Ascending aorta (tissue), 2 donors: ENCODE measurements around the gene MFSD8. TPM values are rescaled to one million over a fixed set of nuclear protein-coding genes. Genes with fewer than 3 reads are reported as not detected.
A peak's percentile ranks its signal among the peaks of the same experiment; 100 is the strongest.
"Not testable (repeated sequence)": the region's sequence is repeated elsewhere in the genome, so short reads cannot be mapped to it uniquely, and the experiment has no call there.

Source experiments
- DNase-seq, 2 donors: peaks; one replicate each; pipeline ENCODE4 v3.0.0-alpha.2; 2019; ENCODE audit warnings: low spot score in 2 of 2
- H3K27ac ChIP-seq, 2 donors: fragments of 200-600 bp; sonication (generic); one replicate each; pipeline ENCODE4 v1.5.1; 2016 to 2017; ENCODE audit warnings: mild to moderate bottlenecking in 1 of 2
- H3K27me3 ChIP-seq: fragments of 200-600 bp; sonication (generic); one replicate; pipeline ENCODE4 v1.5.1; 2017
- H3K36me3 ChIP-seq, 2 donors: fragments of 200-600 bp; sonication (generic); one replicate each; pipeline ENCODE4 v1.5.1; 2016
- H3K4me1 ChIP-seq, 2 donors: fragments of 200-600 bp; sonication (generic); one replicate each; pipeline ENCODE4 v1.5.1; 2016 to 2017; ENCODE audit warnings: mild to moderate bottlenecking in 1 of 2
- H3K4me3 ChIP-seq, 2 donors: fragments of 200-600 bp; sonication (generic); one replicate each; pipeline ENCODE4 v1.5.1; 2016 to 2017; ENCODE audit warnings: mild to moderate bottlenecking in 1 of 2
- H3K9me3 ChIP-seq, 2 donors: fragments of 200-600 bp; sonication (generic); one replicate each; pipeline ENCODE4 v1.5.1; 2016
- CTCF ChIP-seq, 3 experiments: fragments of 200-600 bp in 2 of 3; fragments of 450-650 bp in 1 of 3; sonication (generic) in 2 of 3; IDR thresholded peaks; one replicate each; pipeline ENCODE4 v1.5.1; 2016 to 2019; ENCODE audit warnings: antibody characterized with exemption in 3 of 3, mild to moderate bottlenecking in 1 of 3, moderate library complexity in 1 of 3
- intact Hi-C: fragments of 100-400 bp; cut with DNase I; formaldehyde crosslinking; loops from one replicate; pipeline ENCODE4 v1.15.1; 2023
- total RNA-seq: library from RNA; depleted of rRNA; stranded (reverse); fragments of >200 nt; gene quantifications from one replicate; pipeline ENCODE4 v1.1.0, GENCODE V29; 2016

The MFSD8 gene
- total RNA-seq: 26.3 TPM

DNA sequence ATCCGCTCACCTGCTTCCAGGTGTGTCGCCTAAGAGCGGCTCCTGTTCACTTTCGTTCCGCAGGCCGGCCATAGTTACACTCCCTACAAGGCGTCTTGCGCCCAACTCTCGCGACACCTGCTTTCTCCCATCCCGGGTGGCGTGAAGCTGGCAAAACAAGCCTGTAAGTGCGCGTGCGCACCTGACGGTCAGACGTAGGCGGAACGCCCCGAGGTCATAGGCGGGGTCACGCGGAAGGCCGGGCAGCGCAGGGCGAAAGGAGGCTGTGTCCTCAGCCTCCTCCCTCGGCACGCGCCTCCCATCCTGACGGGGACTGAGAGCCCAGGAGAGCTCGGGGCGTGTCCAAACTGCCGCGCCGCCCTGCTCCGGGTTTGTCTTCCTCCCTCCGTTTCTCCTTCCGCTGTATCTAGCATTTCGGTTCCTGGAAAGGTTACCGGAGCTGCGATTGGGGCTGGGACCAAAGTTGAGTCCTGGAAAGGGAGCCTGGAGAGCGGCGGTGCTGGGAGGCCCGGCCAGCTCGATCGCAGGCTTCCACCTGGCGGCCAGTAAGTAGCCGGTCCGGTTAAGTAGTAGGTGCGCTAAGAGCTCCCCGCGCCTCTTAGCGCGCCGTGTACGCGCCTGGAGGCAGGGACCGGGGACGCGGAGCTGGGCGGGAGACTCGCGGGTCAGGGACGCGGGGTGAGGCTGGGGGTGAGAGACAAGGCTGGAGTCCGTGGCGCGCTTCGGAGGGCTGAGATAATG lies at the start of gene MFSD8, which contains the start of gene ABHD18:
Gene MFSD8 (minus strand): TSS at position 112 of the 741 bp plus-strand sequence. CDS start 40 bp downstream, at position 72.
Gene ABHD18 (plus strand): TSS at position 345 of the 741 bp plus-strand sequence. CDS start 17,550 bp downstream, outside the sequence.
- Histone ChIP-seq H3K36me3 (no peaks in the 10 kb centered on the region), H3K27ac (peak within 1 kb of the TSS; percentile 93 to 94), H3K4me3 (peak within 1 kb of the TSS; percentile 71 to 86), H3K4me1 (peaks cover 0 to 12% of the 10 kb centered on the region in 2 donors), H3K27me3 (no peaks in the 10 kb centered on the region), H3K9me3 (no peaks in the 10 kb centered on the region)
- TF ChIP-seq CTCF (IDR thresholded peaks at IDR 0.05): peak; percentile 39 to 55 (median 46)
- intact Hi-C loops: loop anchor here (1.0 to 10.0 kb wide), 5 partner anchors 84 to 850 kb away; partner anchors contain the start of genes HSPA4L, INTU, LARP1B and PLK4
- peak; percentile 98 to 99 for DNase-seq

GRCh38 chr4:128009428-128009827 lies 44.5 kb upstream of the MFSD8 start:
- Histone ChIP-seq H3K4me1 (no peaks in the 10 kb centered on the region), H3K36me3 (peaks cover 14 to 23% of the 10 kb centered on the region in 2 donors), H3K9me3 (no peaks in the 10 kb centered on the region), H3K4me3 (no peak overlapping the region), H3K27ac (no peak overlapping the region), H3K27me3 (no peaks in the 10 kb centered on the region)
- intact Hi-C loops: no loop called here
- no peak for TF ChIP-seq CTCF (IDR thresholded peaks at IDR 0.05)
- no peak for DNase-seq

DNA sequence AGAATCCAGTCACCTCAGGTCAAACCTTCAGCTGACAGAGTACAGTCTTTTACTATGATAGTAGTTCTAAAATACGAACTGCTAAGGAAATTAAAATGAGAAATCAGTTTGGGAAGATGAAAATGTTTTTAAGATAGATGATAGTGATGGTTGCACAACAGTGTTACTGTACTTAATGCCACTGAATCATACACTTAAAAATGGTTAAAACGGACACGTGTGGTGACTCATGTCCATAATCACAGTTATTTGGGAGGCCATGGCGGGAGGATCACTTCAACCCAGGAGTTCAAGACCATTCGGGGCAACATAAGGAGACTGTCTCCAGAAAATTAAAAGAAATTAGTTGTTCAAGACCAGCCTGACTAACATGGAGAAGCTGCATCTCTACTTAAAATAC lies 41.6 kb upstream of the MFSD8 start:
- intact Hi-C loops: no loop called here
- DNase-seq: no peak
- H3K27me3 ChIP-seq: no peaks in the 10 kb centered on the region
- no peak overlapping the region for H3K27ac ChIP-seq
- H3K36me3 ChIP-seq: peaks cover 5 to 13% of the 10 kb centered on the region in 2 donors
- H3K4me3 ChIP-seq: no peak overlapping the region
- H3K4me1 ChIP-seq: no peaks in the 10 kb centered on the region
- no peaks in the 10 kb centered on the region for H3K9me3 ChIP-seq
- TF ChIP-seq CTCF (IDR thresholded peaks at IDR 0.05): no peak

DNA sequence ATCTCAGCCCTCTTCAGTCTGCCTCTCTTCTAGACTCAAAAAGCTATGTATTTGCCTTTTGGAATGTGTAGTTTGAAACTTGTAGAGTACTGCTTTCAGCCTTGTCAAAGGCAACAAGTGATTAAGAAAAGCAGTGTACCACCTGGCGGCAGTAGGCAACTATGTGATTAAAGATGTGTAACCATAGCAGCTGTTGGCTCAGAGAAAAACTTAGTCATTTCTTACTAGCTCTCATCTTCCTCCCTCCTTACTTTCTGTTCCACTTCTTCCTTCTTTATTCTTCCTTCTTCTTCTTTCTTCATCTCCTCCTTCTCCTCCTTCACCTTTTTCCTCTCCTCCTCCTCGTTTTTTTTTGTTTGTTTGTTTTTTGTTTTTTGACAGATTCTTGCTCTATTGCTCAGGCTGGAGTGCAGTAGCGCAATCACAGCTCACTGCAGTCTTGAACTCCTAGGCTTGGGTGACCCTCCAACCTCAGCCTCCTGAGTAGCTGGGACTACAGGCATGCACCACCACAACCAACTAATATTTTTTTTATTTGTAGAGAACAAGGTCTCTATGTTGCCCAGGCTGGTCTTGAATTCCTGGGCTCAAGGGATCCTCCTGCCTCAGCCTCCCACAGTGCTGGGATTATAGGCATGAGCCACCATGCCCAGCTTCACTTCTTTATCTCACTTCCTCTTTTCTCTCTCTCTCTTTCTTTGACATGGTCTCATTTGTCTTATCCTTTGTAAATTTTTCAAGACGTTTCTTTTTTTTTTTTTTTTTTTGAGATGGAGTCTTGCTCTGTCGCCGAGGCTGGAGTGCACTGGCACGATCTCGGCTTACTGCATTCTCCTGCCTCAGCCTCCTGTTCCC lies 32.8 kb upstream of the MFSD8 start:
- peaks cover 4 to 10% of the 10 kb centered on the region in 2 donors for H3K36me3 ChIP-seq
- no peak for DNase-seq
- no peaks in the 10 kb centered on the region for H3K27me3 ChIP-seq
- TF ChIP-seq CTCF (IDR thresholded peaks at IDR 0.05): no peak
- no peaks in the 10 kb centered on the region for H3K9me3 ChIP-seq
- H3K4me3 ChIP-seq: no peak overlapping the region
- no peaks in the 10 kb centered on the region for H3K4me1 ChIP-seq
- H3K27ac ChIP-seq: no peak overlapping the region
- intact Hi-C loops: no loop called here

- H3K4me3 ChIP-seq, H3K4me1 ChIP-seq, intact Hi-C loops, H3K9me3 ChIP-seq, H3K36me3 ChIP-seq, H3K27me3 ChIP-seq, H3K27ac ChIP-seq, DNase-seq: not testable (repeated sequence)
Observed at GRCh38 chr4:127996521-127996920, 31.5 kb upstream of the MFSD8 start.

GRCh38 chr4:127995776-127996175 lies 30.8 kb upstream of the MFSD8 start:
- Histone ChIP-seq H3K9me3 (no peaks in the 10 kb centered on the region), H3K27me3 (no peaks in the 10 kb centered on the region), H3K36me3 (peaks cover 7 to 13% of the 10 kb centered on the region in 2 donors), H3K4me1 (no peaks in the 10 kb centered on the region), H3K4me3 (no peak overlapping the region), H3K27ac (no peak overlapping the region)
- intact Hi-C loops: no loop called here
- no peak for DNase-seq
- TF ChIP-seq CTCF (IDR thresholded peaks at IDR 0.05): no peak
